ENCODE measurements around the gene MRGPRG. TPM values are rescaled to one million over a fixed set of nuclear protein-coding genes. Genes with fewer than 3 reads are reported as not detected.

MRGPRG gene
- polyA plus RNA-seq, 2 of the 4 experiments (the other 2 are of a cell fraction) = not detected

- TF ChIP-seq BCL3 (IDR thresholded peaks at IDR 0.05) (no peak), FOSL2 (IDR thresholded peaks at IDR 0.05) (no peak), FOSL2 (CRISPR knock-in tag; IDR thresholded peaks at IDR 0.05) (no peak), REST (IDR thresholded peaks at IDR 0.05) (no peak)
These were observed 32.3 kb downstream of the MRGPRG start (continued) for GRCh38 chr11:3186166-3186953.

GRCh38 chr11:3184732-3185347 is 33.8 kb downstream of the MRGPRG start:
- ATAC-seq (no peak), FAIRE-seq (no peak)
- CTCF ChIA-PET = interaction anchor here (1.2 kb wide), 1 partner anchor 22 kb away, joined by 3 read pairs; no protein-coding TSS in a partner anchor

More at GRCh38 chr11:3184732-3185347, 33.8 kb downstream of the MRGPRG start:
- no peak overlapping the region for H3K4me3 ChIP-seq
- DNase-seq (ENCODE audit: low read depth in 1 of 2, low spot score in 1 of 2) = no peak
- H3K27ac ChIP-seq = no peak overlapping the region
- no peaks in the 10 kb centered on the region; the same call in 2 of the 3 replicates for H3K9me3 ChIP-seq
- WGBS (ENCODE audit: missing lambda C conversion rate) = 51% methylated on average over 11 of the region's 11 CpGs
- POLR2A ChIA-PET = no interaction called here
- TF ChIP-seq HOXB5 (CRISPR knock-in tag; IDR thresholded peaks at IDR 0.05) = no peak
- no peak for TF ChIP-seq RARB (CRISPR knock-in tag; IDR thresholded peaks at IDR 0.05)
- no peak for TF ChIP-seq NR3C1 (IDR thresholded peaks at IDR 0.05)
- TF ChIP-seq MAFK (IDR thresholded peaks at IDR 0.05; ENCODE audit: partially characterized antibody) = no peak
- no peak for TF ChIP-seq ESRRA (IDR thresholded peaks at IDR 0.05; ENCODE audit: borderline replicate concordance, low read length)
- TF ChIP-seq ATOH8 (CRISPR knock-in tag; IDR thresholded peaks at IDR 0.05; ENCODE audit: low read depth) = no peak
- no peak for TF ChIP-seq MAX (IDR thresholded peaks at IDR 0.05)
- TF ChIP-seq GATA3 (IDR thresholded peaks at IDR 0.05; ENCODE audit: borderline replicate concordance) = no peak
- no peak for TF ChIP-seq HOXA7 (CRISPR knock-in tag; IDR thresholded peaks at IDR 0.05)
- no peak for TF ChIP-seq HMGXB4 (CRISPR knock-in tag; IDR thresholded peaks at IDR 0.05; ENCODE audit: borderline replicate concordance)
- TF ChIP-seq ZNF302 (CRISPR knock-in tag; IDR thresholded peaks at IDR 0.05) = no peak
- TF ChIP-seq RNF2 (IDR thresholded peaks at IDR 0.05; ENCODE audit: borderline replicate concordance, low read depth) = no peak
- TF ChIP-seq RFX5 (IDR thresholded peaks at IDR 0.05) = no peak
- TF ChIP-seq ZSCAN20 (CRISPR knock-in tag; IDR thresholded peaks at IDR 0.05) = no peak
- H3K4me2 ChIP-seq = no peak overlapping the region
- no peaks in the 10 kb centered on the region for H3K4me1 ChIP-seq
